HG03520 (cell line): Measurements from ENCODE around the gene CERKL.
A peak's percentile ranks its signal among the peaks of the same experiment; 100 is the strongest.

ENCODE experiments used
- ATAC-seq: cut with Tn5 transposase; IDR thresholded peaks from one replicate; pipeline ENCODE4 v1.9.1; 2021; ENCODE audit warnings: mild to moderate bottlenecking, moderate library complexity; ENCODE audit not compliant: unreplicated experiment

The CERKL gene

DNA sequence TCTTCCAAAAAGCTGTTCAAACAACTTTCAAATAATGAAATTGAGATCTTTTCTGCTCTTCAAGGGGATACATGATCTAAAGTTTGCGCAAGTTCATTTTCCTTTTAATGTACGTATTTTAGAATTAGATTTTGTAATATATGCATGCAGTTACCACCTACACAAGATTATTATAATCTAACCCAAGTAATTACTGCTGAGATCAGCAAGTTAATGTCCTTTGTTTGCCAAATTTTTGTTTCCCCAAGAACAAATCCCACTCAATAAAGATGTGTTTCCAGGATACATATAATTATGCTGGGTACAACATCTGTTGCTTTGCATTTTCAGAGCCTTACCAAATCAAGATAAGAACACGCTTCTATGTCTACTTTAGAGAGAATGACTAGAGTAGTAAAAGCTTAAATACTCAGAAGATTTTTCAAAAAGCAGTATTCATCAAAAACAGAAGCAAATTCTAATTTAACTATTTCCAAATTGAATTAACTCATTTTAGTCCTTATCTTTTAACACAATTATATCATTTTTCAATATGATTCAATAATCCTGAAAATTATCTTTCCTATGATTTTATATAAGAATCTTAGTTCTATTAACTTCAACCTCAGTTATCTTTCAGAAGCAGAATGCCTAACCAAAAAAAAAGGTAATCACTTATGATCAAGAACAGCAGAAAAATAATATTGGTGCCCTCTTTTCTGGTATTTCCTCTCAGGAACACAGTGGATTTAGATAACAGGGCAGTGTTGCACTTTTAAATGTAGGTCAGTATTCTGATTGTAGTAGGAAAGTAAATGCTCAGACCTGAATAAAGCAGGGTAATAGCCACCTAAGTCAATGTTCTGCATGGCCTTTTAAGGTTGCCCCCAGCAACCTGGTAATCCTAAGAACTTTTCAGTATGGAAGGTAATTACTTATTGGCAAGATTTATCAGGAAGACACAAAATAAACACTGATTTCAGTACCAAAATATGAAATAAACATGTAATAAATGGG is 28.0 kb downstream of the CERKL start:
- ATAC-seq = no peak

DNA sequence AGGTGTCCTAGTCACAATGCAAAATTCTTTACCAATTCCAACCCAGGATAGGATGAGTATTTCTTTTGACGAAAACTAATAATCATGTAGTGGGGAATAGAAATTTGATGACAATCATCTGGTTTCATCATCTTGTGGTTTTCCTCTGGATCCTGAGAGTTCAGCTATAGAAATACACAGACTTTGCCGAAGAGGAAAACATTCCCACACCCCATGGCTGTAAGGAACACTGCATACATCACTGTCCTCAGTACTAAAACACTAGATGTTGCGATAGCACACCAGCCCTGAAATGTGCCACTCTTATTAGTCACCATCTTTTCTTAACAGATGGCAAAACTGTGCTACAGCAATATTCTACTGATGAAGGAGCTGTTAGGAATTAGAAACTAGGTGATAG is 29.4 kb downstream of the CERKL start:
- ATAC-seq = no peak

DNA sequence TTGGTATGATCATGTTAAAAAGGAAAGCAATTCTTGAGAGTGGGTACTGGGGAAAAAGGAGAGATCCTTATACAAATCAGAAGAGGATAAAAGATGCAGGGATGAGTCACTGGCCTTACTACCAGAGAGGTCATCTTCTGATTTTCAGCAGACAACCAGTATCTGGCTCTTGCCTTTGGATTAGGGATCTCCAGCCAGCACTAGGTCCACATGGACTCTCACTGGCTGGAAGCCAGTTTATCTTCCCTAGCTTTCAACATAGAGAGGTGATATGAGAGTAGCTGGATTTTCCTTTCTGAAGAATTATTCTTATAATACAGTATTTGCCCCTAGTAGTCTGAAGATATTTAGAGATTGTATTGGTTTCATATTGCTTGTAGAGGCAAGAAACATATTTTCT is 30.2 kb downstream of the CERKL start:
- no peak for ATAC-seq

DNA sequence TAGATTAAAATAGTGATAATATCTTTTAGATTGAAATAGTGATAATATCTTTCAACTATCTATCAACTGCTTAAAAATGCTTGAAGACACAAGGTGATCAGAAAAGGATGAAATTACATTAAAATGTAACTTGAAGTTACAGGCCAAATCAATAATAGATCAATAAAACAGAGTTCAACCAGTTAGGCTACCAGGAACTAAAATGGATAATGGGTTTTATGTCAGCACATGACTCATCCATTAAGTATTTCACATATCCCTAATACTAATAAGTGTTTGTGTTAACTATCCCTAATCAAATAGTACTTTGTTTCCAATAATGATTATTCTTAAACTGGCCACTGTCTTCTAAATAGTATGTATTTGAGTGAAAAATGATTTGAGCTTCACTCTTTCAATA is 33.7 kb downstream of the CERKL start:
- ATAC-seq = no peak

DNA sequence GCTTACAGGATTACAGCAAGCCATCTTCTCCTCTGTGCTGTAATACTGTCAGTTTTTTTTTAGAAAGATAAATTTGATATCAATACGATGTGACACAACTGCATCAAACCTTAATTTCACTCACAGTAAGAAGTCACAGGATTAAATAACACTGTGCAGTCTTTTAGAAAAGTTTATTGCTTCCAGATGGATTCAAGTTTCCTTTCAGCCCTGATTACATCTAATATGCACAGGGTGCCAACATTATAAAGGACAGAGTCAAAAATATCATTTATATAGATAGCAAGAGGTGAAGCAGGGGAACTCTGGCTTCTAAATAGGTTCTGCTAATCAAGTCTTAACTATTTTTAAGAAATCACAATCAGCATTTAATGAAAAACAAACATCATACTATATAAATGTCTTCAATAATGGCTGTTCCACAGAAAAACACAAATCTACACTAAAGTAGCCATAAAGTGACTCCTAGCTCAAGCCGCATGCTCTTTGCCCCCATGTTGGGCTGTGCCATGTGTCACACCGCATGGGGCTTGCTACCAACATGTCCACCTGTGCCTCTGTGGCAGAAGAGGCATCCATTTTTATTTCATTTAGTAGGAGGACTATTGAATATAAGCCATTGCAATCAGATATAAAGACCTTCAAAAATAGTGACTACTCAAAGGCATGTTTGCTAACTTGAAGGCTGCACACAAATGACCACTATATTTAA is 35.0 kb downstream of the CERKL start:
- no peak for ATAC-seq

DNA sequence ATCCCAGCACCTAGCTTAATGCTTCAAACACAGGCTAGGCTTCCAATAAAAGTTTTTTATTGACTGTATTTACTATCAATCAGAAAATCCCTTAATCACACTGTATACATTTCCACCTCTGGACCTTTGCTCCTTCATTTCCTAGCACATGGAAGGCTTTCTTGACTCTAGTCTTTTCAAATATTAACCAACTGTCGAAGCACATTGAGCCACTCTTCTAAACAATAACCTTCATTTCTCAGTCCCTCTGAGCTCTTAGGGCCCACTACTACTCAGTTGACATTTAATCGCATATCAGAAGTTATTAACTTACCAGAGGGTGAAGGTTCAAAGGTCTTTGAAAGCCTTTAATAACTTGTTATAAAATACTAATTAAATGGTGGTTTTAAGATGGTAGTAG is 37.4 kb downstream of the CERKL start:
- ATAC-seq = no peak

DNA sequence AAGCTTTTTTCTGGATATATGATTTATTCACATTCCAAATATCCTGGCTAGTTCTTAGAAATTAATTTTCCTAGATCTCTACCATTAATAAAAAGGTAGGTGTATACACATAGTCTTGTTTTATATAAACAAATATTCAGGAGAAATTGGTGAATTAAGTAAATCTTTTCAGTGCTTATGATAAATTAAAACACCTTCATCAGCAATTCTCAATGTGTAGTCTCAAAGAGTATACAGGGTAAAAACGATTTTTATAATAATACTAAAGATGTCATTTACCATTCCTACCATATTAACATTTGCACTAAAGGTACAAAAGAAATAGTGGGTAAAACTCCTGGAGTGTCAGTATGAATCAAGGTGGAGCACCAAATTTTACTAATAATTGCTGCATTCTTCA is 40.2 kb downstream of the CERKL start:
- ATAC-seq = no peak

DNA sequence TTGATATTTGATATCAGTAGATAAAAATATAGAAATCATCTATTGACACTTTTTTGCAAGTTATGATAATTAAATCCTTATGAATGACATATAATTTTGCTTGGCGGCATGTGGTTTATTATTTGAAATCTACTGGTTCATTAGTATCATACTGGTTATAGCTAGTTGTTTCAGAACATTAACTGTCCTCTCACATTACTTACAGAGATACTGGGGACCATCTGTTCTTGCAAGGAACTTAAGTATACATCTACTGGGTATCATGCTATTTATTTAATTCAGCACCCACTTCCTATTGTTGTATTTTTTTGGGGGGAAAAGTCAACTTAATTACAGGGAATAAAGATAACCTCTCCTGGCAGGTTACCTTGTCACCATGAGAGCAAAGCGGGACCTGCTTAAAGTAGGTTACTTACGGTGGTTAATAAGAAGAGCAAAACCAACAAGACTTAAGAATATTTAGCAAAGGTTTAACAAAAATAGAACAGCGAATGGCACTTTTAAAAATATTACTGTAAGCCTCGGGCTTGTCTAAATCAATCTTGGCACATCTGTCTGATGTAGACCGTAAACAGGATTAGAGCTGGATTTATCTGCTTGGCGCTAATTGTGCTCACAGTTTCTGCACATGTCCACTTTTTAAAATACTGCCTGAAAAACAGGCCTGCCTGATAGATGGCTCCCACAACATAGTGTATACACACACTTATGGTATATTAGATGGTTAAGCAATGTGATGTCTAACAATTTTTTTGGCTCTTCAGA is 41.8 kb downstream of the CERKL start:
- ATAC-seq = no peak

DNA sequence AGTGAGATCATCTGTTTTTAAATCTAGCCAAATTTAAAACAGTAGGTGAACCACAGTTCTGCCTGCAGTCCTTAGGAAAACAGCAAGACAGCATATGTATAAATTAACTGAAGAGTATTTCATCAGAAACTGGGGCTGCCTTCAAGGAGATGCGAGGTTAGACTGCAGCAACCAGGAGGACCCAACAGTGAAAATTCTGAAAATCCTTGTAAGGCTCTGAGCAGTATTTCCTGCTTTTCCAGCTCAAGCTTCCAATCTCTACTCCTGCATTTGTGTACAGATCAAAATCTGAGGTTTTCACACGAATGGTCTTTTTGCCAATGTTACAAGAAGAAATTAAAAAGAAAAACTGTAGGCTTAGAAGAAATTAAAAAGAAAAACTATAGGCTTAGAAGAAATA is 43.7 kb downstream of the CERKL start:
- ATAC-seq = no peak

DNA sequence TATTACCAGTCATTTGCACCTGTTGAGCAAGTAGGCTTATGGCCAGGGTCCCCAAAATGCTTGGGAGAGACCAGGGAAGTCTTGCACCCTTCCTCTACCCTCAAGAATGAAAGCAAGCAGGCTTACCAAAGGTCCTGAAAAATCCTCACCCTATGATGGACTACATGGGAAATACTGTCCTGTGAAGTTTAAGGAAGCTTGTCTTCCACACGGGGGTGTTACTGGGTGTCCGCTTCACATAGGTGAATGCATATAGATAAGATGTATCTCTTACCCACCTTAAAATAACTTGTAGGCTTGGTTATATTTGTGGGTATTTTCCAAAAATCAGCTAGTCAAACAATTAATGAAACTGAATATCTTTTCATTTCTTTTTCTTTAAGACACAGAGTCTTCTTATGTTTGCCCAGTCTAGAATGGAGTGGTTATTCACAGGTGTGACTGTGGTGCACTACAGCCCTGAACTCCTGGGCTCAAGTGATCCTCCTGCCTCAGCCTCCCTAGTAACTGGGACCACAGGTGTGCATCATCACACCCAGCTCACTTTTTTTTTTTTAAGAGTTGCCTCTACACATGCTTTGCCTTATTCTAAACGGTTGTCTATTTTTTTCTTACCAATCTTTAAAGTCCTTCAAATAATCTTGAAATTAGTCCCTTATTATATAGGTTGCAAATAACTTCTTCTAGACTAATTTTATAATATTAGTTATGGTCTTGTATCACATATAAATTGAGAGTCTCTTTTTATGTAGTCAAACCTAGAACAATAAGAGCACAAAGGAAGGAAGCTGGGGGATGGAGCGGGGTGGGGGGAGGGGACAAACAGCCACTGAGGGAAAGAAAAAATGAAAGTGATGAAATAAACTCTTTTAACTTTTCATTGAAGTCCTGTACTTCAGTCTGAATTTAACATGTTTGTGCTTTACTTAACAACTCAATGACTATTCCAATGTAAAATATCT is 49.0 kb downstream of the CERKL start:
- ATAC-seq = no peak

DNA sequence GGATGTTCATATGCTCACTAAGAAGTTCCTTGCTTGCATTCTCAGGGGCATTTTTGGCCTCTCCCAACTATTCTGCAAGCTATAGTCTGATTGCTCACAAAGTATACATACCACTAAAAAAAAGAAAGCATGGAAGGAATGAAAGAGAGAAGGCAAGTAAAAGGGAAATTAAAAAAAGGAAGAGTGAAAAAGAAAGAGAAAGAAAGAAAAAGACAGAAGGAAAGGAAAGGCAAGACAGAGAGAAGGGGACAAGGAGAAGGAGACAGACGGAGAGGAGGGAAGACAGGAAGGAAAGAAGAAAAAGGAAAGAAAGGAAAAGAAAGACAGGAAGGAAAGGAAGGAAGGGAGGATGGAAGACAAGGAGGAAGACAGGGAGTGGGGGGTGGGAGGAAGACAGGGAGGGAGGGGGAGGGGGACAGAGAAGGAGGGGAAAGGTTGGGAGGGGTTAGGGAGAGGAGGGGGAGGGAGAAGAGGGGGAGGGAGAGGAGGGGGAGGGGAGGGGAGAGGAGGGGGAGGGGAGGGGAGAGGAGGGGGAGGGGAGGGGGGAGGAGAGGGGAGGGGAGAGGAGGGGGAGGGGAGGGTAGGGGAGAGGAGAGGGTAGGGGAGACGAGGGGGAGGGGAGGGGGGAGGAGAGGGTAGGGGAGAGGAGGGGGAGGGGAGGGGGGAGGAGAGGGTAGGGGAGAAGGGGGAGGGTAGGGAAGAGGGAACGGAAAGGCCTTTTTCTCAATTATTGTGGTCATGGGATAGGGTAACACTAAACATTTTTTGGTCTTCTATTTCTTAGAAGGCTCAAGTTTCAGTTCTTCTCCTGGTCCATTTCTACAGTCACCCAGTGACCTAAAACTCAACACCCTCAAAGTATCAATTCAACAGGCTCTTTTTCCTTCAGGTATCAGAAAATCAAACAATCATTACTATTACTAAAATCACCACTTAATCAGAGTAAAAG is 50.7 kb downstream of the CERKL start:
- ATAC-seq = no peak

DNA sequence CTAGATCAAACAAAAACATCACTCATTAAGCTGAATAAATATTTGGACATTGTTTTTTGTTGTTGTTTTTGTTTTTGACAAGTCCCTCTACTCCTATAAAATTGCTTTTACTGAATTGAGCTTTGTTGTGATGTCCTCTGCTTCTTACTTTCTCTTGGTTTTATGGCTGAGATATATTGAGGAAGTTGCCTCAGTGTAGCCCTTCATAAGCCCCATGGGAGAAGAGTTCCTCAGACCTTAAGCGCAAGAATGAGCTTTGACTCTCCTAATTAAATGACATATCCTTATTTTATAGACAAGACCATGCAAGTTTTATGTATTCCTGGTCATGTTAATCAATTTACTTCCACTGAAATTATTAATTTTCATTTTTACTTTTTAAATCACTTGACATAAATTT is 54.9 kb downstream of the CERKL start:
- ATAC-seq = no peak

DNA sequence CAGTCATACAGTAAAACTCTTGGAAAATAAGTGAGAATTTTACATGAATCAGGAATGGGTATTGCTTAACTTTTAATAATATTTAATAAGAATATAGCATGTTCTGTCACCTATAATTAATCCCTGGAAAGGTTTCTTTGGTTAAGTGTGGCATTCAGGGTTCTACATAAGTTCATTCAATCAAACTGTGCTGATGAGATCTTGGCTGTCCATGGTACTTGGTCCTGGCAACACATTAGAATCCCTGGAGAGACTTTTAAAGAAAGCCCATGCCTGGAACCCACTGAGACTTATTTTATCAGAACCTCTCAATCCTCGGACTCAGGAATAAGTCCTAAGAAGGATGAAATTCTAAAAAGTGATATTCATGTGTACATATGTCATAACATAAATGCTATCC is 60.3 kb downstream of the CERKL start:
- no peak for ATAC-seq

DNA sequence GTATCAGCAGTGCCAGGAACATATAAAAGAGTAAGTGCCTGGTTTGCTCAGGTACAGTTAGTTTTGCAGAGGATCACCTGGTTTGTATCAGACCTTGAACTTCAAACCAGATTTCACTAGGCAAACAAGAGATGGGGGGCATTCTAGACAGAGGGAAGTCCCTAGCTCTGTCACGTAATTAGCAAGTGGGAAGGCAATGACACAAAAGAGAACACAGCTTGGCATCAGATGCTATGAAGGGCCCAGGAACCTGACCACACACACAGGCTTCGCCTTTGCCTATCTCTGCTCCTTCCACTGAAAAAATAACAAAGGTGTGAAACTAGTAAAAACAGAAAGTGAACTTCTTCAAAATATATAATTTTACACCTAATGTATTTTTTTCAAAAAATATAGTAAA is 62.6 kb downstream of the CERKL start:
- peak; percentile 44 for ATAC-seq

DNA sequence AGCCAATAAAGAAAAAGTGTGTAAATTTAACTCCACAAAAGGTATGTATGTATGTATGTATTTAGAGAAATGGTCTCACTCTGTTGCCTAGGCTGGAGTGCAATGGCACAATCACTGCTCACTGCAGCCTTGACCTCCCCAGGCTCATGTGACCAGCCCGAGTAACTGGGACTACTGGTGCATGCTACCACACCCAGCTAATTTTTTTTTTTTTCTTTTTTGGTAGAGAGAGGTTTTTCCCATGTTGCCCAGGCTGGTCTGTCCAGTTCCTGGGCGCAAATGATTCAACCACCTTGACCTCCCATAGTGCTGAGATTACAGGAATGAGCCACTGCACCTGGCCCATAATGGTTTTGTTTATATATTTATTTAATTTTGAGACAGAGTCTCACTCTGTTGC is 67.1 kb downstream of the CERKL start:
- no peak for ATAC-seq

DNA sequence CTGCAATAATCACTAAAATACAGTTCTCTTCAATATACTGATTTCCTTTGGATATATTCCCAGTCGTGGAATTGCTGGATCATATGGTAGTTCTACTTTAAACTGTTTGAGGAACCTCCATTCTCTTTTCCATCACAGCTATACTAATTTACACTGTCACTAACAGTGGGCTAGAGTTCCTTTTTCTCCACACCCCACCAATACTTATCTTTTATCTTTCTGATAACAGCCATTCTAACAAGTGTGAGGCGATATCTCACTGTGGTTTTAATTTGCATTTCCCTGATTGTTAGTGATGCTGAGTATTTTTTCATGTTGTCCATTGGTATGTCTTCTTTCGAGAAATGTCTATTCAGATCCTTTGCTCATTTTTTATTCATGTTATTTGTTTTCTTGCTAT is 68.4 kb downstream of the CERKL start:
- no peak for ATAC-seq

DNA sequence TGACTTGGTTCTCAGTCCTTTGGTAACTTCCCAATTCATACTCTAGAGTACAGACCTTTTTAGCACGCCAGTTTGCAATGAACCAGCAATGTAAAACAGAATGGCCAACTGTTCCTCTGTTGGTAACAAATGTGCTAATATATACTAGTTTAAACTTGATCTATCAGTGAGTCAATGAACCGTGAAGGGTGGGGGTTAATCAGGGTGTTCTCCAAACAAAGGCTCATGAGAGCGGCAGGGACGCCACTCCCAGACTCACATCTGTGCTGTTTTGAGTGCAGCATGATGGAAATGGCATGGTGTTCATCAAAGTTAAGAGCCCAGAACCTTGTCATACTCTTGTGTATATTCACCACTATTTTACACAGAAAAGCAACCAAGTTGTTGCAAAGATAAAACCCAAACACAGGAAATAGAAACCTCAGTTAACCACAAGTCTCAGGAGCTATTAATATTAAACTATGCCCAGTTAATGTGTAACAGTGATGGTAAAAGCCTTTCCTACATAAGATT is 70.3 kb downstream of the CERKL start:
- ATAC-seq = peak; percentile 94

DNA sequence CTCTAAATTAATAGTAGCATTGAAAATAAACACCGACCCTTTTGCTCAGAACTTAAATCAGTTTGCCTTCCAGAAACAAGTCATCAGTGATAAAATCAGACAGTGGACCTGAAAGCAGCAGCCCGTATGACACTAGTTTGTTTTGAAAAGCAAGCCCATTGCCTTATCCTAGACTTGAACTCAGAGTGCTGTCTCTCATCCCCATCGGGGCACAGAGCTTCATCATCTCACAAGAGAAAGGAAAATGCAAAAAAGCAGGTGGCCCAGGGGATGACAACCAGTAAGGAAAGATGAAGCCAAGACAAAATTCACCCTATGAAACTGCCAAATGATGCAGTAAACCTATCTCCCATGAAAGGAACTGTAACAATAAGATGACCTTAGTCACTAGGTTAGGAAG is 71.2 kb downstream of the CERKL start:
- no peak for ATAC-seq

DNA sequence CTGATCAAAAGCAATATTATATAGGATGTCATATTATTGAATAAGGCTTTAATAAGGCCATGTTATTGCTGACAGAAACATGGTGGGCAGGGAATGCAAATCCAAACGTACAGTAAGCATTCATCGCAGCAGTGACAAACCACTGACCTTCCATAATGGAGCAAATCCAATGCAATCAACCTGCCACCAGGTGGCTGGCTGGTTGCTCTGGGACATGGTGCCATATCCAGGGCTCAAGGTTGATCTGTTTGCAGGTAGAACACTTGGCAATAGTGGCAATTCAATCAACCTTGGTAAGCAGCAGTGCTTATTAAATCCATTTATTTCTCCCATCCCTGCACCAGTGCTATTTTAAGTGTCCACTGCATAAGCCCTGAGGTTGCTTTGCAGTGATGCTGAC is 75.4 kb downstream of the CERKL start:
- ATAC-seq = no peak
